Stimulated activated CD4-positive, alpha-beta T cell treated with anti-CD3 and anti-CD28 coated beads, Interleukin-1b, Interleukin-23, amount 100 ng/mL, for 4 hours (primary cell): ENCODE measurements around the gene PSEN2.

Source experiments
- DNase-seq, 2 donors: peaks; one replicate each; pipeline ENCODE4 v3.0.0-alpha.2; 2020; ENCODE audit warnings: low read depth in 2 of 2

The PSEN2 gene

DNA sequence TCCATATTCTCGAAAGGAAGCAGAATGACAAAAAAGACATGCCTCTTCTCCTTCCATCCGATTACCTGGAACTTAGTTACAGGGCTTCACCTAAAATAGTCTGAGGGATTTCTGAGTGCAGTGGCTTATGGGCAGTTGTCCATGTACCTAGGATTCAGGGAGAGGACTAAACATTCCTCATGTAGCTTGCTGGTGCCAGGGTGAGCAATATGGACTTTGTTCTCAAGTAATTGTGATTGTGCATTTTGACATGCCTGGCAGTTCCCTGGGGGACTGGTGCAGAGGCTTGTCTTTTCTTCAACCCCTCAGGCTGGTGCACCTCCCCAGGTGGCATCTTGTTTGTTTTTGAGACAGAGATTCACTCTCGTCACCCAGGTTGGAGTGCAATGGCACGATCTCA is 6.1 kb upstream of the PSEN2 start:
- DNase-seq: no peak

DNA sequence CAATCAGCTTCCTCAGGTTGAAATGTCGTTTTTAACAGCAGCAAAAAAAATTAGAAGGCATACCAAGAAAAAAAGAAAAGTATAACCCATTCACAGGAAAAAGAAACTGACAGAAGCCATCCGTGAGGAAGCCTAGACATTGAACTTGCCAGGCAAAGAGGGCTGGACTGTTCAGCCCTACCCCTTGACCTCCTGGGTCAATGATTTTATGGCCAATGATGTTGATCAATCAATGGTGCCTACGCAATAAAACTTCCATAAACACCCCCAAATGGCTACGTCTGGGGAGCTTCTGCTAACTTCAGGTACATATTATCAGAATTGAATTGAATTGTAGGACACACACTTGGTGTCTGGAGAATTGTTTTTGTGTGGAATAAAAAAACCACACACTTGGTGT is 4.8 kb upstream of the PSEN2 start:
- no peak for DNase-seq

DNA sequence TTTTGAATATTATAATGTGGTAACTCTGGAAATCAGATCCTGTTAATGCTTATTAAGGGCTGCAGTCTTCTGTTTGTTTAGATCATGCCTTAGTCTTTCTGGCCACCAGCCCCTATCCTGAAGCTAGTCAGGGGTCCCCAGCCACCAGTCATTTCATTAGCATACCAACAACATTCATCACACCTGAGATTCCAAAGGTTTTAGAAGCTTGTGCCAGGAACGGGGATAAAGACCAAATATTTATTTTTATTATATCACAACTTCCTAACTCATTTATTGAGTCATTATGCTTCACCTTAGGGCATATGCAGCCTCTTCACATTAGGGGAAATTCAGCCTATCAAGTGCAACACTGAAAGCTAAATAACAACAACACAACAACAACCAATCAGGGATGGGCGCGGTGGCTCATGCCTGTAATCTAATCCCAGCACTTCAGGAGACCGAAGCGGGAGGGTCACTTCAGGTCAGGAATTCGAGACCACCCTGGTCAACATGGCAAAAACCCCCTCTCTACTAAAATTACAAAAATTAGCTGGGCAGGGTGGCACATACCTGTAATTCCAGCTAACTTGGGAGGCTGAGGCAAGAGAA is 2.9 kb upstream of the PSEN2 start:
- DNase-seq: no peak

DNA sequence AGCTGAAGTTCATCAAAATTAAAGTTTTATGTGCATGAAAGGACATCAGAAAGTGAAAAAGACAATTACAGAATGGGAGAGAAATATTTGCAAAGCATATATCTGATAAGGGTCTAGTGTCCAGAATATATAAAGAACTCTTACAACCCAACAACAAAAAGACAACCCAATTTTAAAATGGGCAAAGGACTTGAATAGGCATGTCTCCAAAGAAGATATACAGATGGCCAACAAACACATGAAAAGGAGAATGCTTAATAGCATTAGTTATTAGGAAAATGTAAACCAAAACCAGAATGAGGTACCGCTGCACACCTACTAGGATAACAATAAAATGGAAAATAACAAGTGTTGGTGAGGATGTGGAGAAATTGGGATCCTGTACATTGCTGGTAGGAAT is 1.7 kb upstream of the PSEN2 start:
- no peak for DNase-seq

DNA sequence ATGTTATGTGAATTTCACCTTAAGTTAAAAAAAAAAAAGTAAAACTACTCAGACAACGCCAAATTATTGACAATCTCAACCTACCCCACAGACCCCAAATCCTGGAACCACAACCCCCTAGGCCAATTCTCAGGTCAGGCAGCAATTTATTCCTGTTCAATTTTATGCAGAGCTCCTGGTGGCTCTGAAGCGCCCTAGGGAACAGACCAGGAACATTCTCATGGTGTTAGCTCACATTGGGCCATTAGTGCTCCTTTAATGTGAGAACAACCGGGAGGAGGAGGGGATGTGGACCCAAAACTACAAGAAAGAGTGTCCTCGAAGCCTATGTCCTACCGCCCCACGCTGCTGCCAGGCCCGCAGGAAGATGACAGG is 403 bp upstream of the PSEN2 start:
- no peak for DNase-seq

DNA sequence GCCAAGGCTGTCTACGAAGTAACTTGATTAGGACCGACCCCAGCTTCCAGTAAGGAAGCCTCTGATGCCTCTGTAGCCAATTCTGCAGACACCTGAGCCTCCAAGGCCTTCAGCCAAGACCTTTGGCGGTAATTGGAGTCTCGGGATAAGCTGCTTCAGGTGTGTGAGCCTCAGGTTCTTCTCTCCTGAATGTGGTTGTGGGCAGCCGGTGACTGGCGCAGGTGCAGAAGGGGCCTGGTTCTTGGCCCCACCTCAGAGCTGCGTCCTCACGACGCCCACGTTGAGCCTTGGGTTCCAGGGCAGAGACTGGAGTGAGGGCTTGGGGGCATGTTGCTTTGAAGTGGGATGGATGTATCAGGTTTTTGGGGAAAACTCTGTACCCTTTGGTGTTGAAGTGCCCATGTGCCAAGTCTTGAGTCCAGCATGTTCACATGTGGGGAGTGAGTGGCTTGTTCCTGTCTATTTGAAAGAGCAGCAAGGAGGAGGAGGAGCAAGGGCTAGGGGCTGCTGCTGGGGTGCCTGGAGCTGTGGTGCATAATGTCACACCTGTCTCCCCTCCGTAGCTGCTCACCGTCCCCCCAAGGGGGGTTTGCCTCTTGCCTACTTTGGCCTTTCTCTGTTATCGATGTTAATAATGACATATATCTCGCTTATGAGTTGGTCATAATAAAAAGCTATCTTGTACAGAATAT is 1.4 kb downstream of the PSEN2 start:
- no peak for DNase-seq

DNA sequence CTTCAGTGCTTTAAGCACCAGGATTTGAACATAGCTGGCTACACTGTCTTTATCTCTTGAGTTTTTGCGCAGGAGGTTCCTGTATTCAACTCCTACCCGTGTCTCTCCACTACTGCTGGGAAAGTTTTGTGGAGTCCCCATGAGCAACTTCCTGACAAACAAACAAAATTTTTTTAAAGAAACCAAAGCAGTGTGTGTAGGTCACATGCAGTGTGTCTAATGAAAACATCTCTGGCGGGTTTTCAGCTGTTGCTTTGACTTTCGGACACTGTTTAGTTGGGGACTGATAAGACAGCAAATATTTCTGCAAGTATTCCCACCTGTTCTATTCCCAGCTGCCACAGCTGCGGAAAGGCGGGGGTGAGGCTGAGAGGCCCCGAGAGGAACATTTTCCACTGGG is 2.0 kb downstream of the PSEN2 start:
- DNase-seq: no peak

DNA sequence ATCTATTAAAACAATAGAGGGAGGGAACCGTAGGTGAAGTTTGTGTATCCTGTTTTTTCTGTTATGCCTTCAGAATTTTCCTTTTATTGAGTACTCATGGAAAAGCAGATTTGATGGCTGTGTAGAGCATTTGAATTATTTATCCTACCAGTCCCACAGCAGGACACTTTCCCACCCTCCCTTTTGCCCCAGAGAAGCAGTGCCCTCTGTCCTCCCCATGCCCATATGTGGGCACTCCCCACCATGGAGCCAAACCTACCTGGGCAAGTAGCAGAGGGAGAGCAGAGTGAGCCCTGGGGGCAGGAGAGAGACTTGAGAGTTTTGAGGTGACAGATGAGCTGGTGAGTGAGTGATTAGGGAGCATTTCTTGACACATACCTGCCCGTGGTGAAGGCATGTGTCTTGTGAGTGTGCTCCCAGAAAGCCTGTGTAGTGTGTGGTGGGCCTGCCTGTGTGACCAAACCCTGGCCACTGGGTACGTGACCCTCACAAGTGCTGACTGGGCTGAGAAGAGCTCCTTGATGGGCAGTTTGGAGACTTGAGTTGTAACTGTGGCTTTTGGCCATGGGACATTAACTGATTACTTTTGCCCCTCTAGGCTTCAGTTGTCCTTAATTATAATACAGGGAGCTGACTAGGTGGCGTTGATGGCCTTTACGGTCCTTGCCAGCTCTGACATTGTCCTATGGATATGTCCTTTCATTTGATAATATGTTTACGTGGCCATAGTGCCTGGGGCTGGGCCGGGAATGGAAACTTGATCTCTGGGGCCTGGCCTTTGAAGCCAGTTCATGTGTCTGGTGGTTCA is 3.6 kb downstream of the PSEN2 start:
- no peak for DNase-seq

DNA sequence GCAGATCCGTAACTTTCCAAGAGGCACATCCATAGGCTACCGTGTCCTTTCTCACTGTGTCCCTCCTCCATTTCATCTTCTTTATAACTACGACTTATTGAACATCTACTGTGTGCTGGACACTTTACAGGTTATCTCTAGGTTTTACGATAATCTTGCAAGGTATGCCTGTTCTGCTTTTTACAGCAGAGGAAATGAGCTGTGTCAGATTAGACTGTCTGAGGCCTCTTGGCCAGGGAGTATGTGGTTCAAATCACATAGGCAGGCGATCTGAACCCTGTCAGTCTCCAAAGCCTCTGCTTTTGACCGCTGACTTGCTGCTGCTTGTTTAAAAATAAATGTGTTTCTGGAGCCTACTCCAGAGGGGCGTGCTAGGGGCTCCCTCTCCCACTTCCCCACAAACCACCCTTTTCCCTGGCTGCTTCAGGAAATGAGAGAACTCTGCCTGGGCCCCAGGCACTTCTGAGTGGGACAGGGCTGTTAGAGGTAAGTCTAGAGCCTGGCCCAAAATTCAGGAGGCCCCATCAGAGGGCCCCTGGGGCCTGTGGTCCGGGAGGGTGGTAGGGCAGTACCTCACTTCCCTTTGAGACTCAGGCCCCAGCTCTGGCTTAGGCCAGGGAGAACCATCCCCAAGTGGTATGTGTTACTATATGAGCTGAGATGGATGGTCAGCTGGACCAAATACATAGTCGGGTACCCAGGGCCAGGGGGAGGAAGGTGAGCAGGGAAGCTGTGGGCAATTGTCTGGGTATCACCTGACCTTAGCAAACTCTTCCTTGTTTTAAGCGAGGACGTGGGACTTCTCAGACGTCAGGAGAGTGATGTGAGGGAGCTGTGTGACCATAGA is 4.4 kb downstream of the PSEN2 start:
- DNase-seq: no peak

DNA sequence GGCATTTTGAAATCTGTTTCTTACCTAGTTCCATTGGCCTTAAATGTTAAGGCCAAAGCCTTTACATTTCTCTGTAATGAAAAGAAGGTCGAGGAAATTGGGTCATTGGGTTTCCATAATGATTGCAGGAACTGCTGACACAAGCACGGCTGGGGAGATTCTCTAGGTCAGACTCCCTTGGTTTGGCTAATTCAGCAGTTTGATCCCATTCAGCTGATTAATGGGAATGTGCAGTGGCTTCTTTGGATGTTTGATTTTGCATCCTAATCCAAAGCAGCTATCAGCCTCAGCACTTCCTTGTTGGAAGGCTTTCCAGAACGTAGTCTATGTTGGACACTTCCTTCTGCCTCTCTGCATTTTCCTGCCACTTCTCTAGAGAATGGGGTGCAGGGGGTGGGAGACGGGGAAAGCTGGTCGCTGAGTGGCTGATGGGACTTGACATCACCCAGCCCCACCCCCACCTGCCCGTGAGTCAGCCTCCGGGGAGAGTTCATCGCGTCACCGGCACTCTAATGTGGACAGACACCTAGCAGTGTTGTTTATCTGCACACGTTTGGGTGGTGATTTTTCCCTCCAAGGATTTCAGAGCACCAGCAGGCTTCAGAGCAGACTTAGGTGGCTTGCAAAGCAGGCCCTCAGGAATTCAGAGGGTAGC is 5.4 kb downstream of the PSEN2 start:
- no peak for DNase-seq

DNA sequence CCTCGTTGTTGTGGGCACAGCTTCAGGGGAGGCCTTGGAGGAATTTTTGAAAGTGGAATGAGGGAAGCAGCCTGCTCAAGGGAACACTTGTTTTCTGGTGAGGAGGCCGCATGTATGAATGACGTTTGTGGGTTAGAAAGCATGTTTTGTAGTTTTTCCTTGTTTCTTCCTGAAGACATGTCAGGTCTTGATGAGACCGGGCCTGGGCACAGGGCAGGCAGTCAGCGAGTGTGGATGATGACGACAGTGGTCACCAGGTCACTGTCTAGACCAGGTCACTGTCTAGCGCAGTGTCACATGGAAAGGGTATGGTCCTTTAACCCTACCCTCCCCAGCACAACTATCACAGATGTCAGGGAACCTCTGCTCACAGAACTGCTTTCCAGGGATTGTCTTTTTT is 7.3 kb downstream of the PSEN2 start:
- no peak for DNase-seq

DNA sequence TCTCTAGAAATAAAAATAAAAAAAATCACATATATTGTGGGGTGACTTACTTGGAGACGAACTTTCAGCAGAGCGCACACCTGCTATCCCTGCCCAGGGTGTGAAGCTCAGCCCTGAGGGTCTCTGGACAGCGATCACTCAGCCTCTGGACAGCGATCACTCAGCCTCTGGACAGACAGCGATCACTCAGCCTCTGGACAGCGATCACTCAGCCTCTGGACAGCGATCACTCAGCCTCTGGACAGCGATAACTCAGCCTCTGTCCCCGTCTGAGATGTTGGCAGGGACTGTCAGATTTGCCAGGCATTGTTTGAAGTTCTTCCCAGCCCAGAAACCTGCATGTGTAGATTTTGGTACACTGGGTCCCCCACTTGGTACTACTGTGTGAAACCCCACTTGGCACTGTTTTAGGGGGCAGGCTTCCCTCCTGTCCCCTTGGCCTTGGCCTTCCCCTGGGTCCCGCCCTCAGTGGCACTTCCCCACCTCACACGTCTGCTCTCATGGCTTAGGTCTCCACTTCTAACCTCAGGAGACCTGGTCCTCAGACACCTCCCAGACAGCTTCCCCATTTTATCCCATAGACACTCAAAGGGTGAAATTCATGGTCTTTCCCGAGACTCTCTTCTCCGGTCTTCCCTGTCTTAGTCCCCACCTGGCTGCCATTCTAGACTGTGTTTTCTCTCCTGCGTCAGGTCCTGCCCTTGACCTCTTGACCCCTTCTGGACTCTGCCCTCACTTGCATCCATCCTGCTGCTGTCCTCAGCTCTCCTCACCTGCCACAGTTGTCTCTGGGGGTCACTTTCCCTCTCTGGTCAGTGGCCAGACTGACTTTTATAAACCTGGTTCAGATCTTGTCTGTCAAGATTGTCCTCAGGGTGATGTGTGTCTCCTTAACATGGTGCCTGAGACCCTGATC is 10.2 kb downstream of the PSEN2 start:
- no peak for DNase-seq

DNA sequence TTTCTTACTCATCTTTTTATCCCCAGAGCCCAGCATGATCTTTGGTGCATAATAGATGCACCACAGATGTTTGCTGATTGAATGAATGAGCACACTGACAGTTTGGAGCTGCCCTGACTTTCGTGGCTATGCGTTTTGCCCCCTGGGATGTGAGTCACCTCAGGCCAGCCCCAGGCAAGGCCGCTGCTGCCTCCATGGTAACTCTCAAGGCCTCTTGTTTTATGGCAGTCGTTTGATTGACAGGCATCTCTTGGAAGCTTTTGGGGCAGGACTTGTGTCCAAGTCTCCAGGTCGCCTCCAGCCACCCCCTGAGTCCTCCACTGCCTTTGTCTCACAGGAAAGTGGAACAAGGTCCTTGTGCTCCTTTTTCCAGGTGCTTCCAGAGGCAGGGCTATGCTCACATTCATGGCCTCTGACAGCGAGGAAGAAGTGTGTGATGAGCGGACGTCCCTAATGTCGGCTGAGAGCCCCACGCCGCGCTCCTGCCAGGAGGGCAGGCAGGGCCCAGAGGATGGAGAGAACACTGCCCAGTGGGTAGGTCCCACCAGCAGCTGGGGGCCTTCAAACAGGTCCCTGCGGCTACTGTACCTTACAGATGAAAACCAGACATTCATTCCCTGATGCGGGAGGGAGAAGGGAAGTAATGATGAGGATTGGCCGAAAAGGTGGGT is 11.2 kb downstream of the PSEN2 start:
- no peak for DNase-seq

DNA sequence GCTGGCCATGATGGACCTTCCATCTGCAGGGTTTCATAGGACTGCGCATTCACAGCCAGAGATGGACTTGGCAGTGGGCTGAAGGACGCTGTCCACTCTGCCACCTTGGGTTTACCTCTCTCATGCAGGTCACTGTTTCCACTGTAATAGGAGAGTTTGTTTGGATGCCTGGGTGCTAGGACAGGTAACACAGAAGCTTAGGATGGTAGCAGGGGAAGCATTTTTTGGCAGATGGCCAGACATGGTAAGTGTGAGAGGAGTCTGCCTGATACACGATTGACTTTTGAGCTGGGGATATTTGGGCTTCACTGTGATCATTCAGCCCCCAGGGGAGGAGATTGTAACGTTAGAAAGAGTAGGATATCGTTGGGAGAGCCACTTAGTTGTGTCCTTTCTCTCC is 11.8 kb downstream of the PSEN2 start:
- no peak for DNase-seq

DNA sequence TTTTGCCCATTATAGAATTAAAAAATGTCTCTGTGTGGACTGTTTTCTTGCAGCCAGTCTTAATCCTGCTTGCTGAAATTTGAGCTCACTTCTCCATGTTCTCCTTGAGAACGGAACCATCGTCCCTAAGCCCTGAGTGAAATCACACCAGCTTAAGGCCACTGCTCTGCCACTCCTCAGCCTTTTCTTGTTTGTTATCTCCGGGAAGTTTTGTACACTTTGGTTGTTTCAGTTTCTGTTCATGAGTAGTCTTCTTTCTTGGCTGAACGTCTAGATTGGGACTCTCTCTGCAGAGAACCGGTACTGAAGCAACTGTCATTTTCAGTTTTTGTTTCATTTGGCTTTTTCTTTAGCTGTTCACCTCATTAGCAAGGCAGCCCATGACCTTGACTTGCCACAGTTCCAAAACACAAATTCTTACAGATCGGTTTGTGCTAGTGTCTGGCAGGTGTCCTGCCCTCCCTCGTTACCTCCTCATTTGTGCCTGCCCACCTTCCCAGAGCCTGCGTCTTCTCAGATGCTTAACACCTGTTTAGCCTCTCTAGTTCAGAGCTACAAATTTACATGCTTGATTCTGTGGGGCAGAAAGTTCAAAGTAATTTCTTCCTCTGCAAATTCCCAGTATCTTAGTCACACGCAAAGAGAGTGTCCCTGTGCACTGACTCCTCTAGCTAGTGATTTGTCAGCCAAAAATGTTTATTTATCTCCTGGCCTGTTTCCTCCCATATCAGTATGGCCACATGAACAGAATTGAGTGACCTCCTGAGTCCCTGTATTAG is 12.4 kb downstream of the PSEN2 start:
- DNase-seq: peak; percentile 9 to 14

DNA sequence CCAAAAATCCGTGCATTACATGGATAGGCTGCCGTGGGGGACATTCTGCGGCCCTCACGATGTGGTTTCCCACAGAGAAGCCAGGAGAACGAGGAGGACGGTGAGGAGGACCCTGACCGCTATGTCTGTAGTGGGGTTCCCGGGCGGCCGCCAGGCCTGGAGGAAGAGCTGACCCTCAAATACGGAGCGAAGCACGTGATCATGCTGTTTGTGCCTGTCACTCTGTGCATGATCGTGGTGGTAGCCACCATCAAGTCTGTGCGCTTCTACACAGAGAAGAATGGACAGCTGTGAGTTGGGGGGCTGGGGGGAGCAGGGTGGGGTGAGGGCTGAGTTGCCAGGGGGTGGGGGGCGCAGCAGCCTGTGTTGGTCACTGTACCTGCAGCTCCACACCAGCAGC is 13.2 kb downstream of the PSEN2 start:
- DNase-seq: no peak

DNA sequence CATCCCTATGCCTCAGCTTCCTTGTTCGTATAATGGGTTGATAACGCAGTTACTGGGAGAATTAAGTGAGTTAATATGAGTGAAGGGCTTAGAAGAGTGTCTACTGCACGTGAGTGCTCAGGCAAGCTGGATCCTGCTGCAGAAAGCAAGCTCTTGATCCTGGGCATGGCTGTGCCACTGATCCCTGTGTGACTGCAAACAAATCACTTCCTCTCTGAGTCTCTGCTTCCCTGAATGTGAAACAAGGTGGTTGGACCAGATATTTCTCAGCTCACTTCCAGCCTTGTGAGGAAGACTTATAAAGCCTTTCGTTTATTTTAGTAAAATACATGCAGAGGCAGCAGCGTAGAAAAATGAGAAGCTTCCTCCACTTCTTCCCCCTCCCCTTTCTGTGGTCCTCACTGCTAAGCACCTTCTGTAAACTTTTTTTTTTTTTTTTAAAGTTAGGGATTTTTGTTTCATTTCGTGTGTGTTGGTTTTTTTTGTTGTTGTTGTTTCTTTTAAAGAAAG is 13.8 kb downstream of the PSEN2 start:
- no peak for DNase-seq

DNA sequence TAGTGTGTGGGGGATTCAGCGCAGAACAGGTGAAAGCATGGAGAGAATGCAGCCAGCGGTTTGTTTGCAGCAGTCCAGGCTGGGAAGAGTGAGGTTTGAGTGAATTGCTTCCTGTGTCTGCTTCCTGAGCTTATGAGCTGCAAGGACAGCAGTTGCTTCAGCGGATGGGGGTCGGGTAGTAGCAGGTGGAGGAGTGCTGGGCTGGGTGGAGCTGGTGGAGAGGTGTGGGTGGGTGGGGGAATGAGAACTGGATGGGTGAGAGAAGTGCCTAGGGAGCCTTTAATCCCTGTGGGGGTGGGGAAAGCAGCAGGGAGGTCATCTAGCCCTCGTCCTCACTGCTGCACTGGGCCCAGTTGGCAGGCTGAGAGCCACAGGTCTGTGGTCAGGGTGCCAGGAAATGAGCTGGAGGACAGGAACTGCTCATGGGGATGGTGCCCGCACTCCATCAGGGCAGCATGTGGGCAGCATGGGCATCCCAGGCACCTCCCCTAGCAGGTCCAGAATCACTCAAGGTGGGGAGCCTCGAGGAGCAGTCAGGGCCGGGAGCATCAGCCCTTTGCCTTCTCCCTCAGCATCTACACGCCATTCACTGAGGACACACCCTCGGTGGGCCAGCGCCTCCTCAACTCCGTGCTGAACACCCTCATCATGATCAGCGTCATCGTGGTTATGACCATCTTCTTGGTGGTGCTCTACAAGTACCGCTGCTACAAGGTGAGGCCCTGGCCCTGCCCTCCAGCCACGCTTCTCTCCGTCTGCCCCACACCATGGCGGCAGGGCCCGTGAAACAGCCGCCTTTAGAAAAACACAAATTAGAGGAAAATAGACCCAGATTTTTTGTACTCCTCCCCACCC is 14.8 kb downstream of the PSEN2 start:
- DNase-seq: no peak
